Stimulated activated CD8-positive, alpha-beta memory T cell treated with anti-CD3 and anti-CD28 coated beads, Interleukin-2, amount 100 ng/mL, for 48 hours (primary cell): ENCODE data around the gene SH3RF1.

Source experiments
- DNase-seq, 2 donors: peaks; one replicate each; pipeline ENCODE4 v3.0.0-alpha.2; 2020; ENCODE audit warnings: low read depth in 2 of 2

The SH3RF1 gene

DNA sequence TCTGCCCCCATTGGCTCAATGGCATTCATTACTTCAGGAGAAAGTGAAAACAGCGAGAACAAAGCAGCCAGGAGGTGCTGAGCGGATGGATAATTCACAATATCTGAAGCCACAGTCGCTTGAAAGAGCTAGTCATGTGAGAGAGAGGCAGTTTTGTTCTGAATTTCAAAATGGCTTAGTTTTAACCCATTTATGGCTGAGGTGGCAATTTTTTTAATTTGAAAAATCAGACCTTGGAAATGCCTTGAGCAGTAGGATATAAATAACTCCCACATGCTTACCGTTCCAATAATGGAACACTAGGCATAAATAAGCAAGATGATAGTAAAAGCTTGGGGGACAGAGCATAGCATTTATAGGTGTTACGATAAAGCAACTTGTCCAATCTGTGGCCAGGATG lies 203.8 kb downstream of the SH3RF1 start:
- DNase-seq = no peak

DNA sequence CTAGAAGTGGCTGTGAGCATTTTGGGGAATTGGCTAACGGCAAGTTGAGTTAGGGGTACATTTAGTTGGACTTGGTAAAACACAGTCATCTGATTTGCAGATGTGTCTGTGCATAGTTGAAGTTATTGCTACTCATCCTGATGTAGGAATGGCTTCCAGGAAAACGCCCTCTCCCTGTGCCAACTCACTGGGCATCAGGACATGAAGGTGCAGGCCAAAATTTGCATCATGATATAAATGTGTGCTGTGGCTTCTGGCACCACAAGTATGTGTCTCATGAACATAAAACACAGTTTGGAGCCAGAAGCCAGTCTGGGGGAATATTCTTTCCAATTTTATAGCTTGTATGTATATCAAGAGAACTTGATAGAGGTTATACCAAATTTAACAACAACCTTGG lies 206.5 kb downstream of the SH3RF1 start:
- no peak for DNase-seq

DNA sequence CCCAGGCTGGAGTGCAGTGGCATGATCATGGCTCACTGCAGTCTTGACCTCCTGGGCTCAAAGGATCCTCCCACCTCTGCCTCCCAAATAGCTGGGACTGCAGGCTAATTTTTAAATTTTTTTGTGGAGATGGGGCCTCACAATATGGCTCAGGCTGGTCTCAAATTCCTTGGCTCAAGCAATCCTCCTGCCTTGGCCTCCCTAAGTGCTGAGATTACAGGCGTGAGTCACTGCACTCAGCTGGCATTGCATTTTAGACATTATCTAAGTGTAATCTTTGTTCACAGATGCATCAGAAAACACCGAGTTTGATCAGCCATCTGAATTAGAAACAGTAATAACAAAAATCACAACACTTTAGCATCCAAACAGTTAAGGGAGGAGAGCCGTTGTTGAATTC lies 207.3 kb downstream of the SH3RF1 start:
- DNase-seq = no peak

GRCh38 chr4:169062897-169063244 lies 207.9 kb downstream of the SH3RF1 start:
- DNase-seq = no peak

GRCh38 chr4:169061386-169061785 lies 209.4 kb downstream of the SH3RF1 start:
- no peak for DNase-seq

- DNase-seq = no peak
These were observed 210.2 kb downstream of the SH3RF1 start for GRCh38 chr4:169060391-169061091.

GRCh38 chr4:169059306-169060211 lies 211.2 kb downstream of the SH3RF1 start:
- DNase-seq = no peak

GRCh38 chr4:169058312-169058711 lies 212.4 kb downstream of the SH3RF1 start:
- no peak for DNase-seq

- DNase-seq = no peak
These were observed 215.9 kb downstream of the SH3RF1 start for GRCh38 chr4:169054879-169055278.

- DNase-seq = no peak
These were observed 218.2 kb downstream of the SH3RF1 start for GRCh38 chr4:169052594-169052945.

DNA sequence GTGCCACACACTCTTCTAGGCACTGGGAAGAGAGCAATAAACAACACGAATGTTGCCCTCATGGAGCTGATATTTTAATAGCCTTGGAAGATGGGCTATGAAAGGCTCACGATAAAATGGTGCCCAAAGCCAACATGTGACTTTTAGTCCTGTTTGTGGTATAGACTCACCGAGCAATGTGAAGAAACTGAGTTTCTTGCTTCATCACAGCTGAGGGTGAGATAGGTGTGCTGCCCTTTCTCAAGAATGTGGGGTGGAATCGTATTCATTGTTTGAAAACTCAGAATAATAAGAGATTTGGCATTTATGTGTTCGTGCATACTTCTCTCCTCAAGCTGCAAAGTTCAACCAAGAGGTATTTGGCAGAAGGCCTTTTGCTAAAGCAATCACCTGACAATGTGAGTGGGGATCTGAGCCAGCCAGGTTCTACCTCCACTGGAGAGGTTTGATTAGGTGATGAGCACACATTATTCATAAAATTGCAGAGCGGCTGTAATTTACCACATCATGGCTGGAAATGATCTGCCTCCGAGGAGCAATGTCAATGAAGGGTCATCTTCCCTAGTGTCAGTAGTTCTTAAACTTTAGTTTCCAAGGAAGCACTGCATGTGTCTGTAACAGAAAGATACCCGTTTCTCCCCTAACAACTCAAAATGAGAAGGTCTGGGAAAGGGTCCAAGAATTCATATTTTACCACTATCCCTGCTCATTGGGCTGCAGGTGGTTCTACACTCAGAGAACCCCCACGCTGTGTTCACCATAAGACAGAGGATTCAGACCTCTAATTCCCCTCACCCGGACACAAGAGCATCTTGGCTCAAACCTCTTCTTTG lies 218.8 kb downstream of the SH3RF1 start:
- no peak for DNase-seq

DNA sequence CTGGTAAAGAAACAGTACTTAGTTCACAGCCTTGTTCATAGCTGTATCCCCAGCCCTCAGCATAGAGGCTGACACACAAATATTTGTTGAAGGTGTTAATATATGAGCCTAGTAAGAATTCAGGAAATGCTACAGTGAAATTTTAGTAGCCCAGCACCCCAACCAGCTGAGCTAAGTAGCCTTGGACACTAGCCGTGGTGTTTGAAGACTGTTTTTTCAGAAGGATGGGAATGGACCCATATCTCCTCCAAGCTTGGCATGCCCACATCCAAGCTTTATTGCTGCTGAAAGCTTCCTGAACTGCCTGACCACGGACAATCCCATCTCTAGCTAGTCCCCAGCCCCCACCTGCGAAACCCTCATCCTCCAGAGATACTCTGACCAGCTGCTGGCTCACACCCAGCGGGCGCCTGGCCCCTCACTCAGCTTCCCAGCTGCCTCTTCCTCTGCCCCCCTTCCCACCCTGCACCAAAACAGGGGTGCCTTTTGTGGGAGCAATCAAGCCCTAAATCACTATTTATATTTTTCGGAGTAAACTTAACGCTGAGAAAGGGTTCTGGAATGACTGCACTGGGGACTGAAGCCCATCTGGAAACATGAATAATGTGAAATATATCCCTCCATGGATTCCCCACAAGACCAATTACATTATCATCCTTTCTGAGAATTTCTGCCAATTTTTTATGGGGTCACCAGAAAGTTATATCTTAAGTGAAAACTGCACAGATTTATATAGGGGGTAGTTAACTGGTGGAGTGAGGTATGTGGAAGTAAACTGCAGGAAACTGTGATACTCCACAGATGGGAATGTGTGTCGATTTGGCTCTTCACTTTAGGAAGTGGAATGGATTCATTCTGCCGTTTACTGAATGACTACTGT lies 219.6 kb downstream of the SH3RF1 start:
- no peak for DNase-seq

DNA sequence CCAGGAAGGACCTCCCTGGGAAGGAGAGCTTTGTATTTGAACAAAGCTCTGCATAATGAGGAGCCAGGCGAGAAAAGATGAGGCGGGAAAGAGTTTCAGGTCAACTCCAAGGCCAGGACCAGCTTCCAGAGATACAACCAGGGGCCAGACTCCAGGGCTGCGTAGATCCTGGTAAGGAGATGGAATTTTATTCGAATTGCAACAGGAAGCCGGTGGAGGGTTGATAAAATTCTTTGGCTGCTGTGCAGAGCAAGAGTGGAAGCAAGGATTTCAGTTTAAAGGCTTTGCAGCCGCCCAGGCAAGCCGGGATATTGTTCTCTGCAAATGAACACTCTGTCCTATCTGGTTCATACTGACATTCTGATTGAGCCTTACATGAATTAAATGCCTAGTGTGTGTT lies 220.5 kb downstream of the SH3RF1 start:
- no peak for DNase-seq

GRCh38 chr4:169048868-169049414 lies 221.8 kb downstream of the SH3RF1 start:
- no peak for DNase-seq

DNA sequence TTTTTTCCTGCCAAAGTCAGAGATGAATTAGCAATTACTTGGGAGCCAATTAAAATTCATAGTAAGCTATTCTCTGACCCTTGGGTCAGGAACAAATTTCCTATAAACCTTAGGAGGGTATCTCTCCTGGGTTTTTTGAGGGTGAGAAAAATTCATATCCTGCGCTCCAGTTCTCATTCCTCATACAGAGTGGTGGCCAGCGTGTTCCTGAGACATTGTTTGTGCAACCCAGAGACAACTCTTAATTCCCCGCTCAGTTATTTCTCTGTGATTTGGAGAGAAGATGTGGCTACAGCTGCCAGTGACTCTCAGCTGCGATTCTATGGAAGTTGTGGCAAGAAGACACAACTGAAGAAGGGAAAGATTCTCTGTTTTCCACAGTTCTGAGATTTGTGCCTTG lies 222.8 kb downstream of the SH3RF1 start:
- no peak for DNase-seq

DNA sequence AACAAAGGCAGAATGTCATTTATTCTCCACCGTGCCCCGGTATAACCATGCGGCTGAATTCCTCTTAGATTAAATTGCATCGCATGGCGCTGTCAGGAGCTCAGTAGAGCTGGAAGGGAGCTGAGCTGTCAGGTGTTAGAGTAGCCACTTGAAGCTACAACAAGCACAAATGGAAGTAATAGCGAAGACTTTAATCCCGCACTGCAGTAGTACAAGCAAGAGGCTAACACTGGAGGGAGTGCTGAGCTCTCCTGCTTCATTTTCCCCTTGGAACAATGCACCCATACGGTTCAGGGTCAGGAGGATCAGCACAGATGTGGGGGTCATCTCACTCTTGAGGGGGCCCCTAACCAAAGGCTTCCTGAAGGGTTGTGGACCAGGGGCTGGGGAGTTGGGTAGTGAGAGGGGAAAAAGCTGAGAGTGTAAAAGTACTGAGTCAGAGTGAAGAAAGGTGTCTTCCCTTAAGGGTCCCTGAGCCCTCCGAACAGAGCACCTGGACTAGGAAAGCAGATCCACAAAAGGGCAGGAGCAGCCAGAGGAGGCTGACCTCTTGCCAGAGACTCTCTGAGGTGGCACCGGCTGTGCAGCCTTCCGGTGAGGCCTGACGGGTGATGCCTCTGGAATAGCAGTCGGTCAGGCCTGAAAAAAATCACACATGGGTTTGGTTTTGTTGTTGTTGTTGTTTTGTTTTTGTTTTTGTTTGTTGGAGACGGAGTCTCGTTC lies 224.7 kb downstream of the SH3RF1 start:
- DNase-seq = no peak

DNA sequence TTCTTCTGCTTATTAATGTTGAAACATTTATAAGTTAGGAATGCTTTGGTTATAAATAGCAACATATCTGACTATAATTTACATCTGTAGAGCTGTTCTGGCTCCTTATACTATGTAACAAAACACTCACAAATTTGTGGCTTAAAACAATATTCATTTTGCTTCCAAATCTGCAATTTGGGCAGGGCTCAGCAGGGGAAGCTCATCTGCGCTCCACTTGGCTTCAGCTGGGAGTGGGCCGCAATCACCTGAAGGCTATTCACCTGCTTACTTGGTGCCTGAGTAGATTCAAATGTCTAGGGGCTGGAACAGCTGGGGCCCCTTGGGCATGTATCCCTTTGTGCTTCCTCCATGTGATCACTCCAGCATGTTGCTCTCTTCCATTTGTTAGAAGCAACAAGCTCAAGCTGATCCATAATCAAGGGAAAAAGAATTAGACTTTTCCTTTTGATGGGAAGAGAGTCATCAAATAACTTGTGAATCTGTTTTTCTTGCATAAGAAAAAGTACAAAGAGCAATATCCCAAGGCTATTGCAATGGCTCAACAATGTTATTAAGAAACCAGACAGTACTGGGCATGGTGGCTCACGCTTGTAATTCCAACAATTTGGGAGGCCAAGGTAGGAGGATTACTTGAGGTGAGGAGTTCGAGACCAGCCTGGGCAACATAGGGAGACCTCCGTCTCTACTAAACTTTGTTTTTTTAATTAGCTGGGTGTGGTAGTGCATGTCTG lies 225.9 kb downstream of the SH3RF1 start:
- no peak for DNase-seq
